Measurements from ENCODE around the gene GPRC5C. TPM values are rescaled to one million over a fixed set of nuclear protein-coding genes. Genes with fewer than 3 reads are reported as not detected.
A peak's percentile ranks its signal among the peaks of the same experiment; 100 is the strongest.

The GPRC5C gene
- total and polyA plus RNA-seq, 2 of the 13 experiments (the other 11 are each of a cell fraction or from before 2014, with no cell fraction given), result 85.6 to 300 TPM

DNA sequence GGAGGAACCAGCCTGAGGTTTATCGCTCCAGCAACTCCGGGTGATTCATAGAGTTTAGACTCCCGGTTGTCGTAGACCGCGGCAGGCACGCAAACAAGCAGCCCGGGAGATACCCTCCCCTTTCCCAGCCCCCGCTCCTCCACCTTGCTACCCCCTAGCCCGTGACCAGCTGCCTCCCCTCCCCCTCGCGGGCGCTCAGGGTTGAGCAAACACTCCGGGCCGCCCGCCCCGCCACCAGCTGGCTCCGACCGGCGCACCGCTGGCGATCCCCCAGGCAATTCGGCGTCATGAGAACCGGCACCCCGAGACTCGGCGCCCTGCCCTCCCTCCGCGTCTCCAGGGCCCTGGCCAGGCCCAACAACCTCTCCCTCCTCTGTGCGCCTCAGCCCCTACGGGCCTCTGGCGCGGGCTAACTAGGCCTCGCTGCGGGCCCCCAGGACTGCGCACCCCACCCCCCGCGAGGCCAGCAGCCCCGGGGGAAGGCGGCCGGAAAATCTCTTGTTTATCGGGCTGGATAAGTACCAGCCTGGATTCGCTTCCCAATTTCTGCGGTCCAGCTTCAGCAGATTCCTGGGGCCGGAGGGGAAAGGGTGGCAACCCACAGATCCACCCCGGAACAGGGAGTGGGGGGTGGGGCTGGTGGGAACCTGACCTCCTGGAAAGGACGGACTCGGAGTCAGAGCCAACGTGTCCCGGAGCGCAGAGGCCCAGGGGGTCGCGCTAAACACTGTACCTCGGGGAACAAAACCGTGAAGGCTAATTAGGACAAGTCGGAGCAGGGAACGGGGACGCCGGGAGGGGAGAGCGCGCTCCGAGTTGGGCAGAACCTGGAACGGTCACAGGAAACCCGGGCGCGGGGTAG, 951 bp upstream of the GPRC5C start (continued):
- TF ChIP-seq ATF1 (CRISPR knock-in tag; IDR thresholded peaks at IDR 0.05) (no peak), ZGPAT (CRISPR knock-in tag; IDR thresholded peaks at IDR 0.05) (peak; percentile 77; the same call in 1 of the 2 replicates), ZNF749 (CRISPR knock-in tag; IDR thresholded peaks at IDR 0.05; ENCODE audit: borderline replicate concordance) (0 out of 2 replicates have a peak, but pooled peaks have one; percentile 52), CCDC6 (CRISPR knock-in tag; IDR thresholded peaks at IDR 0.05) (peak; percentile 56; the same call in 1 of the 2 replicates), ATAD3A (CRISPR knock-in tag; IDR thresholded peaks at IDR 0.05) (no peak), IRX3 (CRISPR knock-in tag; IDR thresholded peaks at IDR 0.05; ENCODE audit: borderline replicate concordance, low read depth) (peak; percentile 75; the same call in 1 of the 2 replicates), ZNF788 (CRISPR knock-in tag; IDR thresholded peaks at IDR 0.05; ENCODE audit: borderline replicate concordance) (peak; percentile 21), ZNF660 (CRISPR knock-in tag; IDR thresholded peaks at IDR 0.05; ENCODE audit: borderline replicate concordance, low read depth) (no peak), ZNF570 (CRISPR knock-in tag; IDR thresholded peaks at IDR 0.05; ENCODE audit: borderline replicate concordance) (no peak), ZNF383 (CRISPR knock-in tag; IDR thresholded peaks at IDR 0.05; ENCODE audit: borderline replicate concordance) (no peak), ISL2 (CRISPR knock-in tag; IDR thresholded peaks at IDR 0.05) (peak; percentile 73; the same call in 1 of the 2 replicates), ZNF441 (CRISPR knock-in tag; IDR thresholded peaks at IDR 0.05; ENCODE audit: borderline replicate concordance) (peak; percentile 75; the same call in 1 of the 2 replicates), ZFYVE20 (CRISPR knock-in tag; IDR thresholded peaks at IDR 0.05; ENCODE audit: borderline replicate concordance, low read depth) (no peak)
- TF ChIP-seq, protein P1, sequence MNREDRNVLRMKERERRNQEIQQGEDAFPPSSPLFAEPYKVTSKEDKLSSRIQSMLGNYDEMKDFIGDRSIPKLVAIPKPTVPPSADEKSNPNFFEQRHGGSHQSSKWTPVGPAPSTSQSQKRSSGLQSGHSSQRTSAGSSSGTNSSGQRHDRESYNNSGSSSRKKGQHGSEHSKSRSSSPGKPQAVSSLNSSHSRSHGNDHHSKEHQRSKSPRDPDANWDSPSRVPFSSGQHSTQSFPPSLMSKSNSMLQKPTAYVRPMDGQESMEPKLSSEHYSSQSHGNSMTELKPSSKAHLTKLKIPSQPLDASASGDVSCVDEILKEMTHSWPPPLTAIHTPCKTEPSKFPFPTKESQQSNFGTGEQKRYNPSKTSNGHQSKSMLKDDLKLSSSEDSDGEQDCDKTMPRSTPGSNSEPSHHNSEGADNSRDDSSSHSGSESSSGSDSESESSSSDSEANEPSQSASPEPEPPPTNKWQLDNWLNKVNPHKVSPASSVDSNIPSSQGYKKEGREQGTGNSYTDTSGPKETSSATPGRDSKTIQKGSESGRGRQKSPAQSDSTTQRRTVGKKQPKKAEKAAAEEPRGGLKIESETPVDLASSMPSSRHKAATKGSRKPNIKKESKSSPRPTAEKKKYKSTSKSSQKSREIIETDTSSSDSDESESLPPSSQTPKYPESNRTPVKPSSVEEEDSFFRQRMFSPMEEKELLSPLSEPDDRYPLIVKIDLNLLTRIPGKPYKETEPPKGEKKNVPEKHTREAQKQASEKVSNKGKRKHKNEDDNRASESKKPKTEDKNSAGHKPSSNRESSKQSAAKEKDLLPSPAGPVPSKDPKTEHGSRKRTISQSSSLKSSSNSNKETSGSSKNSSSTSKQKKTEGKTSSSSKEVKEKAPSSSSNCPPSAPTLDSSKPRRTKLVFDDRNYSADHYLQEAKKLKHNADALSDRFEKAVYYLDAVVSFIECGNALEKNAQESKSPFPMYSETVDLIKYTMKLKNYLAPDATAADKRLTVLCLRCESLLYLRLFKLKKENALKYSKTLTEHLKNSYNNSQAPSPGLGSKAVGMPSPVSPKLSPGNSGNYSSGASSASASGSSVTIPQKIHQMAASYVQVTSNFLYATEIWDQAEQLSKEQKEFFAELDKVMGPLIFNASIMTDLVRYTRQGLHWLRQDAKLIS (CRISPR knock-in tag; IDR thresholded peaks at IDR 0.05), result no peak
- TF ChIP-seq, protein P2, sequence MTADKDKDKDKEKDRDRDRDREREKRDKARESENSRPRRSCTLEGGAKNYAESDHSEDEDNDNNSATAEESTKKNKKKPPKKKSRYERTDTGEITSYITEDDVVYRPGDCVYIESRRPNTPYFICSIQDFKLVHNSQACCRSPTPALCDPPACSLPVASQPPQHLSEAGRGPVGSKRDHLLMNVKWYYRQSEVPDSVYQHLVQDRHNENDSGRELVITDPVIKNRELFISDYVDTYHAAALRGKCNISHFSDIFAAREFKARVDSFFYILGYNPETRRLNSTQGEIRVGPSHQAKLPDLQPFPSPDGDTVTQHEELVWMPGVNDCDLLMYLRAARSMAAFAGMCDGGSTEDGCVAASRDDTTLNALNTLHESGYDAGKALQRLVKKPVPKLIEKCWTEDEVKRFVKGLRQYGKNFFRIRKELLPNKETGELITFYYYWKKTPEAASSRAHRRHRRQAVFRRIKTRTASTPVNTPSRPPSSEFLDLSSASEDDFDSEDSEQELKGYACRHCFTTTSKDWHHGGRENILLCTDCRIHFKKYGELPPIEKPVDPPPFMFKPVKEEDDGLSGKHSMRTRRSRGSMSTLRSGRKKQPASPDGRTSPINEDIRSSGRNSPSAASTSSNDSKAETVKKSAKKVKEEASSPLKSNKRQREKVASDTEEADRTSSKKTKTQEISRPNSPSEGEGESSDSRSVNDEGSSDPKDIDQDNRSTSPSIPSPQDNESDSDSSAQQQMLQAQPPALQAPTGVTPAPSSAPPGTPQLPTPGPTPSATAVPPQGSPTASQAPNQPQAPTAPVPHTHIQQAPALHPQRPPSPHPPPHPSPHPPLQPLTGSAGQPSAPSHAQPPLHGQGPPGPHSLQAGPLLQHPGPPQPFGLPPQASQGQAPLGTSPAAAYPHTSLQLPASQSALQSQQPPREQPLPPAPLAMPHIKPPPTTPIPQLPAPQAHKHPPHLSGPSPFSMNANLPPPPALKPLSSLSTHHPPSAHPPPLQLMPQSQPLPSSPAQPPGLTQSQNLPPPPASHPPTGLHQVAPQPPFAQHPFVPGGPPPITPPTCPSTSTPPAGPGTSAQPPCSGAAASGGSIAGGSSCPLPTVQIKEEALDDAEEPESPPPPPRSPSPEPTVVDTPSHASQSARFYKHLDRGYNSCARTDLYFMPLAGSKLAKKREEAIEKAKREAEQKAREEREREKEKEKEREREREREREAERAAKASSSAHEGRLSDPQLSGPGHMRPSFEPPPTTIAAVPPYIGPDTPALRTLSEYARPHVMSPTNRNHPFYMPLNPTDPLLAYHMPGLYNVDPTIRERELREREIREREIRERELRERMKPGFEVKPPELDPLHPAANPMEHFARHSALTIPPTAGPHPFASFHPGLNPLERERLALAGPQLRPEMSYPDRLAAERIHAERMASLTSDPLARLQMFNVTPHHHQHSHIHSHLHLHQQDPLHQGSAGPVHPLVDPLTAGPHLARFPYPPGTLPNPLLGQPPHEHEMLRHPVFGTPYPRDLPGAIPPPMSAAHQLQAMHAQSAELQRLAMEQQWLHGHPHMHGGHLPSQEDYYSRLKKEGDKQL (CRISPR knock-in tag; IDR thresholded peaks at IDR 0.05; ENCODE audit: low read depth), result peak; percentile 21; the same call in 1 of the 2 replicates

Measured in HepG2 (cell line).